ENCODE measurements around the gene STON2. TPM values are rescaled to one million over a fixed set of nuclear protein-coding genes. Genes with fewer than 3 reads are reported as not detected.

The STON2 gene
- total and polyA plus RNA-seq, 2 of the 13 experiments (the other 11 are each of a cell fraction or from before 2014, with no cell fraction given) = 2.1 to 11.0 TPM

GRCh38 chr14:81303258-81303935 lies 96.7 kb downstream of the STON2 start (continued):
- TF ChIP-seq SMC3 (IDR thresholded peaks at IDR 0.05; ENCODE audit: low read length) (peak; percentile 29; the same call in 1 of the 2 replicates), HDAC2 (CRISPR knock-in tag; IDR thresholded peaks at IDR 0.05) (peak; percentile 98), TCF12 (IDR thresholded peaks at IDR 0.05) (no peak), TCF12 (CRISPR knock-in tag; IDR thresholded peaks at IDR 0.05) (peak; percentile 82; the same call in 1 of the 2 replicates), ZNF292 (CRISPR knock-in tag; IDR thresholded peaks at IDR 0.05; ENCODE audit: borderline replicate concordance, low read depth) (peak; percentile 97), ZXDC (CRISPR knock-in tag; IDR thresholded peaks at IDR 0.05) (no peak), ZBTB49 (CRISPR knock-in tag; IDR thresholded peaks at IDR 0.05; ENCODE audit: borderline replicate concordance) (no peak), ZMYM3 (CRISPR knock-in tag; IDR thresholded peaks at IDR 0.05) (peak; percentile 86), ZBTB43 (CRISPR knock-in tag; conservative IDR thresholded peaks at IDR 0.05) (peak; percentile 100), FOXP1 (IDR thresholded peaks at IDR 0.05) (peak; percentile 45; the same call in 1 of the 2 replicates), FOXP1 (CRISPR knock-in tag; IDR thresholded peaks at IDR 0.05) (peak; percentile 90), RARG (CRISPR knock-in tag; IDR thresholded peaks at IDR 0.05; ENCODE audit: low read depth) (no peak), ZSCAN20 (CRISPR knock-in tag; IDR thresholded peaks at IDR 0.05; ENCODE audit: borderline replicate concordance) (no peak), ZNF274 (CRISPR knock-in tag; IDR thresholded peaks at IDR 0.05) (no peak), ZNF616 (CRISPR knock-in tag; IDR thresholded peaks at IDR 0.05; ENCODE audit: low read depth) (no peak), ZC3H4 (CRISPR knock-in tag; IDR thresholded peaks at IDR 0.05; ENCODE audit: borderline replicate concordance) (no peak), HNF4G (IDR thresholded peaks at IDR 0.05; ENCODE audit: borderline replicate concordance, low read depth, low read length) (peak; percentile 95), HNF4G (CRISPR knock-in tag; IDR thresholded peaks at IDR 0.05; ENCODE audit: borderline replicate concordance, low read depth) (peak; percentile 96), MAZ (IDR thresholded peaks at IDR 0.05; ENCODE audit: borderline replicate concordance, low read depth, low read length) (no peak), MAZ (CRISPR knock-in tag; IDR thresholded peaks at IDR 0.05; ENCODE audit: low read depth) (peak; percentile 50; the same call in 1 of the 2 replicates), FOXC1 (CRISPR knock-in tag; IDR thresholded peaks at IDR 0.05; ENCODE audit: borderline replicate concordance) (no peak)
- TF ChIP-seq, protein P1, sequence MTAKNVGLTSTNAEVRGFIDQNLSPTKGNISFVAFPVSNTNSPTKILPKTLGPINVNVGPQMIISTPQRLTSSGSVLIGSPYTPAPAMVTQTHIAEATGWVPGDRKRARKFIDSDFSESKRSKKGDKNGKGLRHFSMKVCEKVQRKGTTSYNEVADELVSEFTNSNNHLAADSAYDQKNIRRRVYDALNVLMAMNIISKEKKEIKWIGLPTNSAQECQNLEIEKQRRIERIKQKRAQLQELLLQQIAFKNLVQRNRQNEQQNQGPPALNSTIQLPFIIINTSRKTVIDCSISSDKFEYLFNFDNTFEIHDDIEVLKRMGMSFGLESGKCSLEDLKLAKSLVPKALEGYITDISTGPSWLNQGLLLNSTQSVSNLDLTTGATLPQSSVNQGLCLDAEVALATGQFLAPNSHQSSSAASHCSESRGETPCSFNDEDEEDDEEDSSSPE (CRISPR knock-in tag; IDR thresholded peaks at IDR 0.05) = 0 out of 2 replicates have a peak, but pooled peaks have one; percentile 17
- TF ChIP-seq, protein P2, sequence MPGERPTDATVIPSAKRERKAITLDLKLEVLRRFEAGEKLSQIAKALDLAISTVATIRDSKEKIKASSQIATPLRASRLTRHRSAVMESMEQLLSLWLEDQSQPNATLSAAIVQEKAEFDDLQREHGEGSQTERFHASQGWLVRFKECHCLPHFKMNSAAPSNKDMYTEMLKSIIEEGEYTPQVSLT (CRISPR knock-in tag; IDR thresholded peaks at IDR 0.05; ENCODE audit: borderline replicate concordance, low read depth) = no peak
